A673 (cell line): ENCODE measurements around the gene ABCB4.

Experiments
- CTCF ChIP-seq: fragments of 300-800, 200-600 bp; sonication (generic); conservative IDR thresholded peaks from 2 replicates; pipeline ENCODE4 v1.5.1; 2017; ENCODE audit warnings: low read depth, mild to moderate bottlenecking, antibody characterized with exemption, low read length, moderate library complexity, mixed read lengths
- EZH2 ChIP-seq: fragments of 200-600 bp; sonication (generic); IDR thresholded peaks from 2 replicates; pipeline ENCODE4 v1.6.1; 2017; ENCODE audit warnings: borderline replicate concordance, low read depth, mild to moderate bottlenecking, mixed read lengths, antibody characterized with exemption, low read length; ENCODE audit not compliant: poor library complexity, severe bottlenecking

DNA sequence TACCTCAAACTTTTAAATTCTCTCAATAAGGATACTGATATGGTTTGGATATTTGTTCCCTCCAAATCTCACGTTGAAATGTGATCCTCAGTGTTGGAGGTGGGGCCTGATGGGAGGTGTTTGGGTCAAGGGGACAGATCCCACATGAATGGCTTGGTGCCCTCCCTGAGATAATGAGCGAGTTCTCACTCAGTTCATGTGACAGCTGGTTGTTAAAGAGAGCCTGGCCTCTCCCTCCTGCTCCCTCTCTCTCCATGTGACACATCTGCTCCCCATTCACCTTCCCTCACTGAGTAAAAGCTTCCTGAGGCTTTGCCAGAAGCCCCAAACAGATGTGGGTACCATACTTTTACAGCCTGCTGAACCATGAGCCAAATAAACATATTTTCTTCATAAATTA, 19.2 kb downstream of the ABCB4 start:
- TF ChIP-seq CTCF: no peak
- TF ChIP-seq EZH2: no peak
